GM12891 (cell line): ENCODE measurements around the gene KEL.
A peak's percentile ranks its signal among the peaks of the same experiment; 100 is the strongest.

Source experiments
- DNase-seq: peaks from one replicate; pipeline ENCODE4 v3.0.0; 2011; ENCODE audit warnings: low spot score; ENCODE audit not compliant: insufficient read length
- FAIRE-seq: peaks from 2 replicates; lab custom pipeline; 2011; peaks lifted over from hg19 to GRCh38; lab: Jason Lieb, UNC
- PAX5 ChIP-seq: IDR thresholded peaks from 2 replicates; pipeline ENCODE4 v1.6.1; 2011; ENCODE audit warnings: low read length, moderate library complexity, mild to moderate bottlenecking; ENCODE audit not compliant: insufficient read depth, severe bottlenecking
- POLR2A ChIP-seq: IDR thresholded peaks from 2 replicates; pipeline ENCODE4 v1.6.1; 2011; ENCODE audit warnings: low read depth, low read length, control low read depth
- POLR2AphosphoS5 ChIP-seq: IDR thresholded peaks from 2 replicates; pipeline ENCODE4 v1.6.1; 2011; ENCODE audit warnings: low read depth, low read length, control low read depth
- POU2F2 ChIP-seq: IDR thresholded peaks from 2 replicates; pipeline ENCODE4 v1.6.1; 2011; ENCODE audit warnings: low read depth, mild to moderate bottlenecking, control low read depth, low read length, moderate library complexity
- SPI1 ChIP-seq: IDR thresholded peaks from 2 replicates; pipeline ENCODE4 v1.6.1; 2011; ENCODE audit warnings: low read depth, low read length, control low read depth
- TAF1 ChIP-seq: IDR thresholded peaks from 2 replicates; pipeline ENCODE4 v1.6.1; 2011; ENCODE audit warnings: low read depth, low read length, control low read depth

The KEL gene

DNA sequence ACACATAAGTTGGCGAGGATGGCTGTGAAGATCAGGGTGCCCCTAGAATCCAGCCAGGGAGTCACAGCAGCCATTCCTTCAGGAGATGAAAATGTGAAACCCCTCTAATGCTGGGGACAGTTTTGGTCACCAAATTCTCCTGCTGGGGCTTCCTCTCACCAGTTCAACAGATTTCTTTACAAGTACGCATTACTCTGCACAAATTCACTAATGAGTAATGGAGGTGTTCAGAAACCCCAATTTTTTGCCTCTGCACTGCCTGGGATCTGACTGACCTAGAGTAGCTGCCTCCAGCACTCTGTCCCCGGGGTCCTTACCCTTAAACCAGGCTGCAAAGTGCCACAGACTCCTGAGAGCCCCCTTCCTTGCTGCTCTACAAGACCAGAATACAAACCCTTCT lies 44.7 kb downstream of the KEL start:
- TF ChIP-seq SPI1 (no peak), POLR2A (no peak), TAF1 (no peak)
- no peak for FAIRE-seq
- no peak for DNase-seq

- no peak for TF ChIP-seq SPI1
- TF ChIP-seq POLR2AphosphoS5: no peak
- no peak for TF ChIP-seq TAF1
- no peak for TF ChIP-seq PAX5
- TF ChIP-seq POU2F2: no peak
- TF ChIP-seq POLR2A: no peak
- DNase-seq (no peak), FAIRE-seq (no peak)
Measured at GRCh38 chr7:142916508-142916907, 45.7 kb downstream of the KEL start.

DNA sequence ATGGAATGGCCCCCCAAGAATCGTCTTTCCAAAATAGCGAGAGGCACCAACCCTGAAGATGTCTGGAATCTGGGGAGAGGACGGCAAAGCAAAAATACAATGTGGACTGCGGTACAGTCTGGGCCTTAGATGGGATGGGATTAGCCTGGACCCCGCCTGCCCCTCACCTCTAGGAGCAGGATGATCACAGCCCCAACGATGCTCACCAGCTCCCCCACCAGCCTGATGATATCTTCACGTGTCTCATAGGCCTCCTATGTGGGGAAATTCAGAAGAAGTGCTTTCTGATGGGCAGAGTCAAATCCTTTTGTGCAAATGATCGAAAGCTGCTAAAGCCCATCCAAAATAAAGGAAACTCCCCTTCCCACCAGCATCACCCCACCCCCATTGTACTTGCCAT lies 46.8 kb downstream of the KEL start:
- no peak for FAIRE-seq
- DNase-seq: no peak
- TF ChIP-seq TAF1 (no peak), POLR2A (no peak), SPI1 (no peak), POLR2AphosphoS5 (no peak), PAX5 (no peak), POU2F2 (no peak)

- TF ChIP-seq POLR2AphosphoS5: no peak
- TF ChIP-seq TAF1: no peak
- no peak for TF ChIP-seq POLR2A
- no peak for TF ChIP-seq SPI1
- no peak for TF ChIP-seq PAX5
- TF ChIP-seq POU2F2: no peak
- DNase-seq (no peak), FAIRE-seq (no peak)
Measured at GRCh38 chr7:142914121-142914520, 48.0 kb downstream of the KEL start.

DNA sequence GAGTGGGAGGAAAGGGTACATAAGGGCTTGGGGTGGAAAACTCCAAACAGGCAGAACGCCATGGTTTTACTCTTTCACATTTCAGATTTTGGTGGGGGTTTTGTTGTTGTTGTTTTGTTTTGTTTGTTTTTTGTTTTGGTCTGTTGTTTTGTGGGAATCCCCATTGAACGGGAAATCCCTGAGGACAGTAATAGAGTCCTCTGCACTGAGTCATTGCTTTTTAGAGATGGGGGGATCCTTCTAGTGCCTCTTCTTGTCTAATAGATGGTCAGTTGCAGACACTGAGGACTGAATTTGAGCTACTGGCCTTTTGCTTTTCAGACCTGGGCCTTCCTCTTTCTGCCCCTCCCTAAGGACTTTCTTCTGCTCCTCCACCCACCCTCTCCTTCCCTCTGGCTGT lies 48.6 kb downstream of the KEL start:
- FAIRE-seq (no peak), DNase-seq (no peak)
- TF ChIP-seq POLR2A (no peak), POLR2AphosphoS5 (no peak), POU2F2 (no peak), TAF1 (no peak), PAX5 (no peak), SPI1 (no peak)

- no peak for FAIRE-seq
- DNase-seq: no peak
- TF ChIP-seq POLR2AphosphoS5 (no peak), POU2F2 (no peak), POLR2A (no peak), TAF1 (no peak), SPI1 (no peak), PAX5 (no peak)
Measured at GRCh38 chr7:142913051-142913450, 49.1 kb downstream of the KEL start.

GRCh38 chr7:142910481-142910880 lies 51.7 kb downstream of the KEL start:
- no peak for FAIRE-seq
- no peak for TF ChIP-seq POLR2AphosphoS5
- no peak for TF ChIP-seq TAF1
- TF ChIP-seq POU2F2: no peak
- no peak for TF ChIP-seq SPI1
- no peak for DNase-seq

DNA sequence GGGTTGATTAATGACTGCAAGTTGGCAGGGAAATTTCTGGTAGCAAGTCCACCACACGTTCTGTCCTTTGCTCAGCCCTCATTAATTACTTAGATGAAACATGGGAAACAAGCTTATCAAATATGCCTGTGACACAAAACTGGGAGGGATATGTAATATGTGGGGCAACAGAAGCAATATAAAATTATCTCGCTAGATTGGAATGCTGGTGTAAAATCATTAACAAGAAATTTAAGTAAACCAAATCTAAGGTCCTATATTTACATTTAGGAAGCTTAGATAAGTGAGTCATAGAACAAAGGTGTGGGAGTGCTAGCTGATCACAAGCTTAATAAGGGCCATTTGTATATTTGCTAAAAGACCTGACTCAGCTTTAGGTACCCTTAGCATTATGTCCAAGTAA lies 52.1 kb downstream of the KEL start:
- FAIRE-seq: no peak
- no peak for DNase-seq
- TF ChIP-seq SPI1: no peak
- no peak for TF ChIP-seq PAX5
- TF ChIP-seq POU2F2: no peak
- no peak for TF ChIP-seq POLR2A
- no peak for TF ChIP-seq POLR2AphosphoS5
- TF ChIP-seq TAF1: no peak

GRCh38 chr7:142908921-142909890 lies 53.0 kb downstream of the KEL start:
- FAIRE-seq: peak; percentile 48
- DNase-seq: no peak

GRCh38 chr7:142908290-142908689 lies 53.9 kb downstream of the KEL start:
- no peak for TF ChIP-seq PAX5
- no peak for TF ChIP-seq TAF1
- TF ChIP-seq POLR2A: no peak
- no peak for TF ChIP-seq SPI1
- no peak for TF ChIP-seq POU2F2
- TF ChIP-seq POLR2AphosphoS5: no peak
- DNase-seq (no peak), FAIRE-seq (no peak)

More at GRCh38 chr7:142908921-142909890, 53.0 kb downstream of the KEL start:
- no peak for TF ChIP-seq PAX5
- no peak for TF ChIP-seq TAF1
- no peak for TF ChIP-seq POU2F2
- TF ChIP-seq SPI1: no peak
- no peak for TF ChIP-seq POLR2AphosphoS5
- no peak for TF ChIP-seq POLR2A

DNA sequence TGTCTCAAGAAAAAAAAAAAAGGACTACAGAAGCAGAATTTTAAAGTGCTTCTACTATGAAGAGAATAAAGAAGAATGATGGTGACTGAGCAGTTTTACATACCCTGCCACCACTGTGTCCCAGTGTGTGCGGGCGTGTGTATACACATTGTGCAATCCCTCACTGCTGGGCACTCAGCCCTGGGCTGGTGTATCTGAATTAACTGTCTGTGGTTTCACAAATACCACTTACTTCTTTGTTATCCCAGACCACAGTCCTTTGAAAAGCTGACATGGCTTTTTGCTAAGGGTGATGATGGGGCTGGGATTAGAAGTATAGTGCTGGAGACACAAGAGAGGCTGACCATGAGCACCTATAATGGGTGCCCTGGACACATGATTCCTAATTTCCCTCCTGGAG lies 55.5 kb downstream of the KEL start:
- TF ChIP-seq PAX5 (no peak), TAF1 (no peak), POU2F2 (no peak), POLR2A (no peak), SPI1 (no peak), POLR2AphosphoS5 (no peak)
- FAIRE-seq (no peak), DNase-seq (no peak)
